AG10803 (cell line): Measurements from ENCODE around the gene BMPR1B.

ENCODE experiments used
- DNase-seq: peaks from one replicate; pipeline ENCODE4 v3.0.0; 2010; ENCODE audit warnings: low read depth
- H3K4me3 ChIP-seq: 2 replicates; pipeline ENCODE4 v1.5.1; 2011; ENCODE audit warnings: mild to moderate bottlenecking, low read length, control low read depth
- CTCF ChIP-seq: conservative IDR thresholded peaks from 2 replicates; pipeline ENCODE4 v1.5.1; 2011; ENCODE audit warnings: mild to moderate bottlenecking, low read length, control low read depth, inconsistent platforms

The BMPR1B gene

DNA sequence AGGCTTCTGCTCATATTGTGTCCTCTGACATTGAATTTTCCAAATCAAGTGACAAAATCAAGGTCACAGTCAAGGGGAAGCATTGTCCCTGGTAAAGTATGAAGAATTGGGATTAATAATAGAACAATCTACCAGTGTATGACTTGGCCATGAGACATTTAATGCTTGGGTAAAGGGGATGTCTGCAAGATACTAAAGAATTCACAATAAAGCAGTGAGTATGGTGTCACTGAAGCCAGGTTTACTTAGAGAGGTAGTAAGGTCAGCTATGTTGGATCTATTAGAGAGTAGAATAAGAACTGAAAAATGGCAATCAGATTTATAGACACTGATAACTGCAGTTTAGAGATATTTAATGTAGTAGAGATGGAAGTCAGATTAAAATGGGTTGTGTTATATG, 349.2 kb downstream of the BMPR1B start:
- DNase-seq = no peak
- TF ChIP-seq CTCF = no peak
- no peak overlapping the region for H3K4me3 ChIP-seq

DNA sequence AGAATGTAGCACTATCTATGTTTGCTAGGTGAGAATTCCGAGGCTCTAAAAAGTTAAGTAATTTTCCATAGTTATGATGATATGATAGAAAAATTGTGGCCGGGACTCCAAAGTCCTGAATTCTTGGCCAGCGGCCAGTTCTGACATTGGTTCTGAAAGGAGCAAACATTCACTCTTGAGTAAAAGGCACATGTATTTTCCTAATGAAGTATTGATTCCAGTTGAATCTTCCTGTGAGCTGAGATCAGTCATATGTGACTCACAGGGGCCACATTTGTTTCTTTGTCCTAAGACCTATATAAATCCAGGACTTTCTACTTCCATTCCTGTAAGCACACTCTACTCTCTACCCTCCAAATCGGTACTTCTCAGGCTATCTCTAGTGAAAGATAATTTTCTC, 349.9 kb downstream of the BMPR1B start:
- no peak for TF ChIP-seq CTCF
- H3K4me3 ChIP-seq = no peak overlapping the region
- DNase-seq = peak; percentile 45

- no peak for DNase-seq
- H3K4me3 ChIP-seq = no peak overlapping the region
- TF ChIP-seq CTCF = no peak
These were observed 351.2 kb downstream of the BMPR1B start for GRCh38 chr4:95108883-95109421.

DNA sequence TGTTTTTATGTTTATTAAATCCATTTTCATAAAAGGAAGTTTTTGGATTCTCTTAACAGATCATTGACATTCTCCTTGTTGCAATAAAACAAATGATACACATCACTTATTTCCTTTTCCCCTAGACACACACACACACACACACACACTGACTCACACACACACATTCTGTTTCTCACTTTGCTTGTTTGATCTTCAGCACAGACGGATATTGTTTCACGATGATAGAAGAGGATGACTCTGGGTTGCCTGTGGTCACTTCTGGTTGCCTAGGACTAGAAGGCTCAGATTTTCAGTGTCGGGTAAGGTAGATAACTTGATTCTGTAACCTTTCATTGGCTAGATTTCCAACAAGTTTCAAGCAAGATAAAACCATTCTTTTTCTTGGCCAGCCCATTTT, 356.8 kb downstream of the BMPR1B start:
- H3K4me3 ChIP-seq = no peak overlapping the region
- no peak for TF ChIP-seq CTCF
- peak; percentile 9 for DNase-seq

GRCh38 chr4:95118497-95118896, 360.7 kb downstream of the BMPR1B start:
- no peak overlapping the region for H3K4me3 ChIP-seq
- DNase-seq = no peak
- TF ChIP-seq CTCF = no peak

DNA sequence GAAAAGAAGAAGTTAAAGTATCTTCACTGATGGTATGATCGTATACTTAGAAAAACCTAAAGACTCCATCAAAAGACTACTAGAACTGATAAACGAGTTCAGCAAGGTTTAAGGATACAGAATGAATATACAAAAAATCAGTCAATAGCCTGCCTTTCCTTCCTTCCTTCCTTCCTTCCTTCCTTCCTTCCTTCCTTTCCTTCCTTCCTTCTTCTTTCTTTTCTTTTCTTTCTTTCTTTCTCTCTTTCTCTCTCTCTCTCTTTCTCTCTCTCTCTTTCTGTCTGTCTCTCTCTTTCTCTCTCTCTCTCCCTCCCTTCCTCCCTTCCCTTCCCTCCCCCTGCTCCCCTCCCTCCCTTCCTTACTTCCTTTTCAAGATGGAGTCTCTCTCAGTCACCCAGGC, 362.7 kb downstream of the BMPR1B start:
- TF ChIP-seq CTCF = no peak
- no peak overlapping the region for H3K4me3 ChIP-seq
- no peak for DNase-seq

DNA sequence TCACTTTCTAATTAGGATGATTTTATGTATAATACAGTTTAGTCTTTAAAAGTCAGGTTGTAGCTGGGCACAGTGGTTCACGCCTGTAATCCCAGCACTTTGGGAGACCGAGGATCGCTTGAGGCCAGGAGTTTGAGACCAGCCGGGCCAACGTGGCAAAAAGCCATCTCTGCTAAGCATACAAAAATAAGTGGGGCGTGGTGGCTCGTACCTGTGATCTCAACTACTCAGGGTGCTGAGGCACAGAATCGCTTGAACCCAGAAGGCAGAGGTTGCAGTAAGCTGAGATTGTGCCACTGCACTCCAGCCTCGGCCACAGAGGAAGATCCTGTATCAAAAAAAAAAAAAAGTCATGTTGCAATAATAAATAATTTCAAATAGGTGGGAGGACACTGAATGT, 364.2 kb downstream of the BMPR1B start:
- DNase-seq = no peak
- H3K4me3 ChIP-seq = no peak overlapping the region
- no peak for TF ChIP-seq CTCF
